Brain microvascular endothelial cell (primary cell): ENCODE data around the gene CDK10.

Experiments
- DNase-seq: peaks from one replicate; pipeline ENCODE4 v3.0.0-alpha.2; 2020
- H3K27ac ChIP-seq: fragments of 250-450 bp; sonication (Bioruptor Pico); 2 replicates; pipeline ENCODE4 v1.5.1; 2020; ENCODE audit warnings: mild to moderate bottlenecking, moderate library complexity
- H3K27me3 ChIP-seq: fragments of 250-450 bp; sonication (Bioruptor Pico); replicated peaks from 2 replicates; pipeline ENCODE4 v1.5.1; 2020; ENCODE audit warnings: mild to moderate bottlenecking
- H3K36me3 ChIP-seq: fragments of 250-450 bp; sonication (Bioruptor Pico); replicated peaks from 2 replicates; pipeline ENCODE4 v1.5.1; 2020; ENCODE audit warnings: mild to moderate bottlenecking
- H3K4me3 ChIP-seq: 2 replicates; pipeline ENCODE4 v1.5.1; 2011; ENCODE audit warnings: low read depth, mild to moderate bottlenecking, control low read depth, low read length, moderate library complexity
- CTCF ChIP-seq: IDR thresholded peaks from 2 replicates; pipeline ENCODE4 v1.5.1; 2011; ENCODE audit warnings: low read depth, mild to moderate bottlenecking, moderate library complexity, low read length, control low read depth, inconsistent platforms; ENCODE audit errors: missing control alignments
- in situ Hi-C: cut with HindIII; loops from 2 replicates; pipeline ENCODE4 v1.10.0; 2017; ENCODE audit warnings: low sequenced_read_pairs, low pct_ligation_motif_present

The CDK10 gene

GRCh38 chr16:89686520-89687091, at the start of gene CDK10:
CDK10 (plus strand) TSS chr16:89686689; CDS start chr16:89686711, 22 bp downstream.
- Histone ChIP-seq H3K36me3 (peaks cover 24% of the 10 kb centered on the region), H3K27ac (peak within 1 kb of the TSS; percentile 83), H3K4me3 (peak within 1 kb of the TSS; percentile 83), H3K27me3 (no peaks in the 10 kb centered on the region)
- in situ Hi-C loops = no loop called here
- TF ChIP-seq CTCF = no peak
- peak; percentile 83 for DNase-seq

GRCh38 chr16:89637379-89637778, 49.1 kb upstream of the CDK10 start:
- H3K27ac ChIP-seq = no peak overlapping the region
- H3K36me3 ChIP-seq = no peaks in the 10 kb centered on the region
- H3K27me3 ChIP-seq = no peaks in the 10 kb centered on the region
- TF ChIP-seq CTCF = no peak
- in situ Hi-C loops = no loop called here
- no peak overlapping the region for H3K4me3 ChIP-seq
- DNase-seq = no peak

GRCh38 chr16:89638455-89638854, 48.0 kb upstream of the CDK10 start:
- no peak for DNase-seq
- H3K27ac ChIP-seq = no peak overlapping the region
- in situ Hi-C loops = no loop called here
- H3K36me3 ChIP-seq = no peaks in the 10 kb centered on the region
- no peaks in the 10 kb centered on the region for H3K27me3 ChIP-seq
- TF ChIP-seq CTCF = no peak
- H3K4me3 ChIP-seq = no peak overlapping the region

- peaks cover under 1% of the 10 kb centered on the region for H3K36me3 ChIP-seq
- no peak for DNase-seq
- no peak for TF ChIP-seq CTCF
- no peaks in the 10 kb centered on the region for H3K27me3 ChIP-seq
- no peak overlapping the region for H3K4me3 ChIP-seq
- no peak overlapping the region for H3K27ac ChIP-seq
- in situ Hi-C loops = no loop called here
These were observed 47.1 kb upstream of the CDK10 start for GRCh38 chr16:89639385-89639784.

GRCh38 chr16:89641458-89642119, 44.9 kb upstream of the CDK10 start:
- H3K36me3 ChIP-seq = peaks cover 21% of the 10 kb centered on the region
- H3K4me3 ChIP-seq = no peak overlapping the region
- DNase-seq = no peak
- no peak overlapping the region for H3K27ac ChIP-seq
- in situ Hi-C loops = no loop called here
- no peak for TF ChIP-seq CTCF
- no peaks in the 10 kb centered on the region for H3K27me3 ChIP-seq
